Liver (tissue), 9 donors: ENCODE data around the gene KIAA0513. TPM values are rescaled to one million over a fixed set of nuclear protein-coding genes. Genes with fewer than 3 reads are reported as not detected.
"Not testable (repeated sequence)": the region's sequence is repeated elsewhere in the genome, so short reads cannot be mapped to it uniquely, and the experiment has no call there.

Experiments
- DNase-seq: peaks from one replicate; pipeline ENCODE4 v3.0.0-alpha.2; 2017; ENCODE audit warnings: low spot score
- H3K27ac ChIP-seq, 2 donors: one replicate each; pipeline ENCODE4 v1.7.0; 2013; ENCODE audit warnings: inconsistent platforms in 2 of 2, low read length in 2 of 2, control low read depth in 1 of 2, low read depth in 1 of 2, mild to moderate bottlenecking in 1 of 2
- H3K27me3 ChIP-seq, 4 donors: one replicate each; pipeline versions ENCODE4 v1.6.1 to v1.7.0; 2013; ENCODE audit warnings: low read length in 3 of 4, inconsistent platforms in 1 of 4, mild to moderate bottlenecking in 1 of 4, moderate library complexity in 1 of 4; ENCODE audit not compliant: control insufficient read depth in 4 of 4, insufficient read depth in 4 of 4
- H3K36me3 ChIP-seq, 4 donors: one replicate each; pipeline versions ENCODE4 v1.6.1 to v1.7.0; 2013; ENCODE audit warnings: low read length in 3 of 4, mild to moderate bottlenecking in 3 of 4, low read depth in 1 of 4, moderate library complexity in 1 of 4; ENCODE audit not compliant: control insufficient read depth in 4 of 4, insufficient read depth in 3 of 4
- H3K4me1 ChIP-seq, 4 donors: one replicate each; pipeline versions ENCODE4 v1.6.1 to v1.7.0; 2013; ENCODE audit warnings: low read length in 3 of 4, mild to moderate bottlenecking in 3 of 4, moderate library complexity in 1 of 4; ENCODE audit not compliant: control insufficient read depth in 4 of 4, insufficient read depth in 4 of 4
- H3K4me3 ChIP-seq, 3 donors: one replicate each; pipeline versions ENCODE4 v1.6.1 to v1.7.0; 2013; ENCODE audit warnings: low read length in 3 of 3, control low read depth in 1 of 3, low read depth in 1 of 3, mild to moderate bottlenecking in 1 of 3
- H3K9ac ChIP-seq, 2 donors: one replicate each; pipeline ENCODE4 v1.7.0; 2013; ENCODE audit warnings: low read length in 2 of 2, mild to moderate bottlenecking in 2 of 2, moderate library complexity in 2 of 2, control low read depth in 1 of 2, low read depth in 1 of 2
- H3K9me3 ChIP-seq, 4 donors: one replicate each; pipeline versions ENCODE4 v1.6.1 to v1.7.0; 2013; ENCODE audit warnings: low read length in 3 of 4; ENCODE audit not compliant: control insufficient read depth in 4 of 4
- EGR1 ChIP-seq, 2 donors: IDR thresholded peaks; 2 replicates each; pipeline ENCODE4 v1.6.1; 2016 to 2018; ENCODE audit warnings: antibody characterized with exemption in 2 of 2, low read depth in 2 of 2
- FOXA1 ChIP-seq: IDR thresholded peaks from 2 replicates; pipeline ENCODE4 v1.6.1; 2016; ENCODE audit warnings: antibody characterized with exemption
- FOXA2 ChIP-seq: IDR thresholded peaks from 2 replicates; pipeline ENCODE4 v1.6.1; 2016; ENCODE audit warnings: antibody characterized with exemption
- GABPA ChIP-seq, 2 donors: IDR thresholded peaks in 1 of 2; conservative IDR thresholded peaks in 1 of 2; 2 replicates each; pipeline ENCODE4 v1.6.1; 2016; ENCODE audit warnings: antibody characterized with exemption in 2 of 2, mild to moderate bottlenecking in 1 of 2, moderate library complexity in 1 of 2
- HNF4A ChIP-seq, 2 donors: conservative IDR thresholded peaks; 2 replicates each; pipeline ENCODE4 v1.6.1; 2016; ENCODE audit warnings: antibody characterized with exemption in 2 of 2, mild to moderate bottlenecking in 2 of 2
- HNF4G ChIP-seq: IDR thresholded peaks from 2 replicates; pipeline ENCODE4 v1.6.1; 2016; ENCODE audit warnings: antibody characterized with exemption
- JUND ChIP-seq, 2 donors: IDR thresholded peaks; 2 replicates each; pipeline ENCODE4 v1.6.1; 2016; ENCODE audit warnings: antibody characterized with exemption in 2 of 2
- NR2F2 ChIP-seq: IDR thresholded peaks from 2 replicates; pipeline ENCODE4 v1.6.1; 2016; ENCODE audit warnings: antibody characterized with exemption
- RAD21 ChIP-seq, 2 donors: IDR thresholded peaks; 2 replicates each; pipeline ENCODE4 v1.6.1; 2016; ENCODE audit warnings: antibody characterized with exemption in 2 of 2, mild to moderate bottlenecking in 2 of 2
- RXRA ChIP-seq, 2 donors: IDR thresholded peaks; 2 replicates each; pipeline ENCODE4 v1.6.1; 2017 to 2018; ENCODE audit warnings: antibody characterized with exemption in 2 of 2, mild to moderate bottlenecking in 1 of 2
- YY1 ChIP-seq: IDR thresholded peaks from 2 replicates; pipeline ENCODE4 v1.6.1; 2016; ENCODE audit warnings: antibody characterized with exemption, mild to moderate bottlenecking
- WGBS: extraction: QIAGEN DNeasy Blood & Tissue Kit; methylation state at CpG from one replicate; pipeline ENCODE4 v1.1.7; 2013; 5-methylcytosine and 5-hydroxymethylcytosine counted together
- polyA plus RNA-seq, 2 donors: library from polyadenylated mRNA; stranded (reverse) in 1 of 2; unstranded in 1 of 2; fragments of 200-250 nt in 1 of 2; fragments of >200 nt in 1 of 2; fragmentation: Nextera tagmentation in 1 of 2; extraction: Ambion mirVana in 1 of 2; gene quantifications; one replicate each; pipeline versions ENCODE4 v1.2.1 to v1.2.3, GENCODE V29; 2013 to 2015
- total RNA-seq, 2 donors: library from RNA; depleted of rRNA; stranded (reverse); fragments of >200 nt; gene quantifications; one replicate each; pipeline ENCODE4 v1.2.3, GENCODE V29; 2014
- TF ChIP-seq, protein P1 (sequence below): IDR thresholded peaks from 2 replicates; pipeline ENCODE4 v1.6.1; 2016; ENCODE audit warnings: antibody characterized with exemption
- TF ChIP-seq, protein P2 (sequence below): IDR thresholded peaks from 2 replicates; pipeline ENCODE4 v1.6.1; 2016; ENCODE audit warnings: antibody characterized with exemption
- TF ChIP-seq, protein P3 (sequence below): IDR thresholded peaks from 2 replicates; pipeline ENCODE4 v1.6.1; 2016; ENCODE audit warnings: antibody characterized with exemption
- donor health status: healthy.
- donor health status: healthy.
- donor health status: healthy.
- donor health status: healthy.
- donor health status: healthy.

Gene KIAA0513
- total and polyA plus RNA-seq, 4 donors, result 1.5 to 5.9 (median 2.9) TPM

DNA sequence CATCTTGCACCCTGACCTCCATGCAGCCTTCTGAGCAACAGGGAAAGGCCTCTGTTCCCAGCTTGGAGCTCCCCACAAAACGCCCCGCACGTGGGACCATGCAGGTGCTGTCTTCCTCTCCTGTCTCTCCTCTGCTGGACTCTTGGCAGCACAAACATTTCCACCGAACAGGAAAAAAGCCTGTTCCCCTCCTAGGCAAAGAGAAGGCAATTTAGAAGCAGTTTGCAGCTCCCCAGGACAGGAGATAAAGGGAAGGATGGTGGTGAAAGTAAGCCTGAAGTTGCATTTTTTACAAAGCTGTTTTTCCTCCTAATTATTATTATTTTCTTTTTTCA is 92.4 kb downstream of the KIAA0513 start:
- H3K27ac ChIP-seq, result no peak overlapping the region
- no peak for TF ChIP-seq GABPA (IDR thresholded peaks at IDR 0.05 in 1 of 2, conservative IDR thresholded peaks at IDR 0.05 in 1 of 2)
- TF ChIP-seq FOXA2, result no peak
- no peak for TF ChIP-seq HNF4G
- TF ChIP-seq NR2F2, result no peak
- TF ChIP-seq JUND (IDR thresholded peaks at IDR 0.05), result no peak
- TF ChIP-seq, protein P1, sequence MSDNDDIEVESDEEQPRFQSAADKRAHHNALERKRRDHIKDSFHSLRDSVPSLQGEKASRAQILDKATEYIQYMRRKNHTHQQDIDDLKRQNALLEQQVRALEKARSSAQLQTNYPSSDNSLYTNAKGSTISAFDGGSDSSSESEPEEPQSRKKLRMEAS, result no peak
- no peak for TF ChIP-seq RXRA (IDR thresholded peaks at IDR 0.05)
- no peak for TF ChIP-seq RAD21 (IDR thresholded peaks at IDR 0.05)
- TF ChIP-seq YY1, result no peak
- no peak for TF ChIP-seq EGR1 (IDR thresholded peaks at IDR 0.05; ENCODE audit: low read depth in 2 of 2)
- TF ChIP-seq HNF4A (conservative IDR thresholded peaks at IDR 0.05), result no peak
- TF ChIP-seq, protein P2, sequence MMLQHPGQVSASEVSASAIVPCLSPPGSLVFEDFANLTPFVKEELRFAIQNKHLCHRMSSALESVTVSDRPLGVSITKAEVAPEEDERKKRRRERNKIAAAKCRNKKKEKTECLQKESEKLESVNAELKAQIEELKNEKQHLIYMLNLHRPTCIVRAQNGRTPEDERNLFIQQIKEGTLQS, result no peak
- no peak for TF ChIP-seq FOXA1
- TF ChIP-seq, protein P3, sequence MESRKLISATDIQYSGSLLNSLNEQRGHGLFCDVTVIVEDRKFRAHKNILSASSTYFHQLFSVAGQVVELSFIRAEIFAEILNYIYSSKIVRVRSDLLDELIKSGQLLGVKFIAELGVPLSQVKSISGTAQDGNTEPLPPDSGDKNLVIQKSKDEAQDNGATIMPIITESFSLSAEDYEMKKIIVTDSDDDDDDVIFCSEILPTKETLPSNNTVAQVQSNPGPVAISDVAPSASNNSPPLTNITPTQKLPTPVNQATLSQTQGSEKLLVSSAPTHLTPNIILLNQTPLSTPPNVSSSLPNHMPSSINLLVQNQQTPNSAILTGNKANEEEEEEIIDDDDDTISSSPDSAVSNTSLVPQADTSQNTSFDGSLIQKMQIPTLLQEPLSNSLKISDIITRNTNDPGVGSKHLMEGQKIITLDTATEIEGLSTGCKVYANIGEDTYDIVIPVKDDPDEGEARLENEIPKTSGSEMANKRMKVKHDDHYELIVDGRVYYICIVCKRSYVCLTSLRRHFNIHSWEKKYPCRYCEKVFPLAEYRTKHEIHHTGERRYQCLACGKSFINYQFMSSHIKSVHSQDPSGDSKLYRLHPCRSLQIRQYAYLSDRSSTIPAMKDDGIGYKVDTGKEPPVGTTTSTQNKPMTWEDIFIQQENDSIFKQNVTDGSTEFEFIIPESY, result no peak
- peaks cover 0 to 2% (median 1%) of the 10 kb centered on the region in 4 donors for H3K4me1 ChIP-seq
- no peak overlapping the region for H3K9ac ChIP-seq
- 85% methylated on average over 4 of the region's 4 CpGs for WGBS
- DNase-seq, result no peak
- H3K9me3 ChIP-seq, result no peaks in the 10 kb centered on the region
- no peak overlapping the region for H3K4me3 ChIP-seq
- H3K27me3 ChIP-seq, result no peaks in the 10 kb centered on the region
- H3K36me3 ChIP-seq, result no peaks in the 10 kb centered on the region

DNA sequence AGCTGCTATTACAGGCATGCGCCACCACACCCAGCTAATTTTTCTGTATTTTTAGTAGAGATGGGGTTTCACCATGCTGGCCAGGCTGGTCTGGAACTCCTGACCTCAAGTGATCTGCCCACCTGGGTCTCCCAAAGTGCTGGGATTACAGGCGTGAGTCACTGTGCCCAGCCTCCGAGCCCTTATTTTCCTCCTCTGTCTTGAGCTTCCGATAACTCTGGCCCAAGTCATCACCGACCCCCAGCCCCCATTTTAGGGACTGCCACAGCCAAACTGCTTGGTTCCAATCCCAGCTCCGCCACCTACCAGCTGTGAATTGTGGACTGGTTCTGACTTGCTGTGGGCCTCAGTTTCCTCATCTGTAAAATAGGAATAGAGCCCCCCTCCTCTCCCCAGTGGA is 95.8 kb downstream of the KIAA0513 start:
- WGBS, result 94% methylated on average over 6 of the region's 6 CpGs
- H3K36me3 ChIP-seq, H3K27me3 ChIP-seq, H3K9ac ChIP-seq, H3K4me1 ChIP-seq, H3K9me3 ChIP-seq, H3K4me3 ChIP-seq, DNase-seq: not testable (repeated sequence)
- H3K27ac ChIP-seq, result peak overlapping the region; percentile 25 to 26

DNA sequence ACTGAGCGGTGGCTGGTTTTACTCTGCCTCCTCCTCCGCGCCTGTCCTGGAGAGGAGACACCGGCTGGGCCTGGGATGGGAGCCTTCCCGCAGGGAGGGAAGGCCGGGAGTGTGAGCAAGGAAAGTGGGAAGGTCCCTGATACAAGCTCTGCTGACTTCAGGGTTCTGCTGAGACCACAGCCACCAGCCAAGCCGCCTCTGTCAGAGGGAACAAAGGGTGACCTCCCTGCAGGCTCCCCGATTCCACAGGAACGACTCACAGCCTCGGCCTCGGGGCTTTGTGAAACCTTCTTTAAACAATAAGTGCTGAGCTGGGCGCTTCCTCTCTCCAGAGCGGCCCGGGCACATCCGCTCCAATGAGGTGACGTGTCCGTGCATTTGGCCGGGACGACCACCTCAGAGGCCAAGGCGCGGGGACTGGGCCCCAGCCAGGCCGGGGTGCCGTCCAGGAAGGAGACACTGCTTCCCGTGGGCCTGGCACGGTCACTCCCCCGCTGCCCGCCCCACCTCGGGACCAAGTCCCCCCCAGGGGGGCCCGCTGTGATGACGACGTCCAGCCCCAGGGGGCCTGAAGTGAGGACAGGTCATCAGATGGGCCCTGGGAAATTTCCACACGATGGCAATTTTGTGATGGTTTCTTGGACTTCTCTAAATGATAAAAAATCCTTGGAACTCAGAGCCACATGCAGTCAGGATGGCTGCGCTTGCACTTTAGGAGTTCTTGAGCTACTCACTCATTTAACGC is 96.5 kb downstream of the KIAA0513 start:
- TF ChIP-seq, protein P2, result no peak
- TF ChIP-seq NR2F2, result peak; percentile 57
- Histone ChIP-seq H3K4me1 (peaks cover 0 to 5% (median 0%) of the 10 kb centered on the region in 4 donors), H3K9me3 (no peaks in the 10 kb centered on the region), H3K9ac (no peak overlapping the region), H3K27me3 (no peaks in the 10 kb centered on the region), H3K27ac (peak overlapping the region; percentile 26 to 58), H3K36me3 (no peaks in the 10 kb centered on the region), H3K4me3 (no peak overlapping the region)
- DNase-seq, result no peak
- WGBS, result 84% methylated on average over 34 of the region's 34 CpGs
